Karpas-422 (cell line): ENCODE measurements around the gene SORCS2. TPM values are rescaled to one million over a fixed set of nuclear protein-coding genes. Genes with fewer than 3 reads are reported as not detected.

ENCODE experiments used
- DNase-seq: peaks from one replicate; pipeline ENCODE4 v3.0.0-alpha.2; 2015
- H2AFZ ChIP-seq: fragments of 200-600 bp; sonication (generic); 2 replicates; pipeline ENCODE4 v1.6.1; 2014; ENCODE audit warnings: antibody characterized with exemption, low read length, mixed read lengths
- H3K27ac ChIP-seq: fragments of 200-600 bp; sonication (generic); 2 replicates; pipeline ENCODE4 v1.5.1; 2014; ENCODE audit warnings: mild to moderate bottlenecking, low read length, moderate library complexity
- H3K27me3 ChIP-seq: fragments of 200-600 bp; sonication (generic); 2 replicates; pipeline ENCODE4 v1.6.1; 2014; ENCODE audit warnings: low read length, mixed read lengths
- H3K36me3 ChIP-seq: fragments of 200-600 bp; sonication (generic); 2 replicates; pipeline ENCODE4 v1.6.1; 2014; ENCODE audit warnings: low read length, mixed read lengths; ENCODE audit not compliant: insufficient read depth
- H3K4me1 ChIP-seq: fragments of 200-600 bp; sonication (generic); 2 replicates; pipeline ENCODE4 v1.6.1; 2014; ENCODE audit warnings: mild to moderate bottlenecking, low read length, mixed read lengths
- H3K4me2 ChIP-seq: fragments of 200-600 bp; sonication (generic); 2 replicates; pipeline ENCODE4 v1.6.1; 2014; ENCODE audit warnings: low read length, low read depth, mild to moderate bottlenecking; ENCODE audit not compliant: poor library complexity, severe bottlenecking
- H3K4me3 ChIP-seq: fragments of 200-600 bp; sonication (generic); 2 replicates; pipeline ENCODE4 v1.5.1; 2014; ENCODE audit warnings: mild to moderate bottlenecking, antibody characterized with exemption, low read length, mixed read lengths
- H3K79me2 ChIP-seq: fragments of 200-600 bp; sonication (generic); 2 replicates; pipeline ENCODE4 v1.6.1; 2014; ENCODE audit warnings: mild to moderate bottlenecking, low read length, mixed read lengths
- H3K9ac ChIP-seq: fragments of 200-600 bp; sonication (generic); 2 replicates; pipeline ENCODE4 v1.6.0; 2014; ENCODE audit warnings: low read length
- H3K9me2 ChIP-seq: fragments of 200-600 bp; sonication (generic), shearing (Covaris generic); replicated peaks from 2 replicates; pipeline ENCODE4 v1.6.0; 2014; ENCODE audit warnings: mild to moderate bottlenecking, low read length, moderate library complexity; ENCODE audit not compliant: insufficient read depth
- H3K9me3 ChIP-seq: fragments of 300-700, 200-600 bp; sonication (generic); 2 replicates; pipeline ENCODE4 v1.6.1; 2014; ENCODE audit warnings: low read length, mixed read lengths
- H4K20me1 ChIP-seq: fragments of 200-600 bp; sonication (generic); 2 replicates; pipeline ENCODE4 v1.6.1; 2014; ENCODE audit warnings: mild to moderate bottlenecking, antibody characterized with exemption, low read length, low read depth; ENCODE audit not compliant: insufficient read depth
- total RNA-seq: library from RNA; depleted of rRNA; stranded (reverse); fragments of >200 nt; shearing (Covaris generic); gene quantifications from 2 replicates; pipeline ENCODE4 v1.2.3, GENCODE V29; 2014; ENCODE audit warnings: low replicate concordance

SORCS2 gene
- total RNA-seq, 1 experiment from 2014 or later, result not detected

- Histone ChIP-seq H3K4me1 (no peaks in the 10 kb centered on the region), H3K36me3 (no peaks in the 10 kb centered on the region), H3K79me2 (no peaks in the 10 kb centered on the region), H3K27me3 (no peaks in the 10 kb centered on the region), H3K27ac (no peak overlapping the region), H3K9ac (no peak overlapping the region), H3K4me2 (no peak overlapping the region), H3K9me2 (no peaks in the 10 kb centered on the region), H2AFZ (no peak overlapping the region), H3K9me3 (no peaks in the 10 kb centered on the region), H3K4me3 (no peak overlapping the region), H4K20me1 (no peaks in the 10 kb centered on the region)
- DNase-seq, result no peak
These were observed 243.2 kb downstream of the SORCS2 start for GRCh38 chr4:7435471-7436061.

- Histone ChIP-seq H3K4me3 (no peak overlapping the region), H3K36me3 (no peaks in the 10 kb centered on the region), H3K27ac (no peak overlapping the region), H2AFZ (no peak overlapping the region), H3K27me3 (no peaks in the 10 kb centered on the region), H4K20me1 (no peaks in the 10 kb centered on the region), H3K9me2 (no peaks in the 10 kb centered on the region), H3K4me2 (no peak overlapping the region), H3K9me3 (no peaks in the 10 kb centered on the region), H3K4me1 (no peaks in the 10 kb centered on the region), H3K79me2 (no peaks in the 10 kb centered on the region), H3K9ac (no peak overlapping the region)
- no peak for DNase-seq
These were observed 243.9 kb downstream of the SORCS2 start for GRCh38 chr4:7436256-7436655.

- H3K4me2 ChIP-seq, result no peak overlapping the region
- DNase-seq, result no peak
- no peaks in the 10 kb centered on the region for H3K79me2 ChIP-seq
- H3K9me2 ChIP-seq, result no peaks in the 10 kb centered on the region
- H3K27me3 ChIP-seq, result no peaks in the 10 kb centered on the region
- H2AFZ ChIP-seq, result no peak overlapping the region
- H3K36me3 ChIP-seq, result no peaks in the 10 kb centered on the region
- no peak overlapping the region for H3K9ac ChIP-seq
- H3K27ac ChIP-seq, result no peak overlapping the region
- H3K4me3 ChIP-seq, result no peak overlapping the region
- H4K20me1 ChIP-seq, result no peaks in the 10 kb centered on the region
- no peaks in the 10 kb centered on the region for H3K9me3 ChIP-seq
- no peaks in the 10 kb centered on the region for H3K4me1 ChIP-seq
These were observed 247.4 kb downstream of the SORCS2 start for GRCh38 chr4:7439699-7440098.

- H3K4me2 ChIP-seq, result no peak overlapping the region
- no peaks in the 10 kb centered on the region for H3K79me2 ChIP-seq
- no peak overlapping the region for H3K9ac ChIP-seq
- no peak overlapping the region for H3K27ac ChIP-seq
- H4K20me1 ChIP-seq, result no peaks in the 10 kb centered on the region
- H3K4me3 ChIP-seq, result no peak overlapping the region
- no peaks in the 10 kb centered on the region for H3K36me3 ChIP-seq
- no peaks in the 10 kb centered on the region for H3K4me1 ChIP-seq
- DNase-seq, result no peak
- no peak overlapping the region for H2AFZ ChIP-seq
- no peaks in the 10 kb centered on the region for H3K9me3 ChIP-seq
- H3K9me2 ChIP-seq, result no peaks in the 10 kb centered on the region
- H3K27me3 ChIP-seq, result no peaks in the 10 kb centered on the region
These were observed 248.9 kb downstream of the SORCS2 start for GRCh38 chr4:7441201-7441600.

GRCh38 chr4:7442574-7443162 lies 250.3 kb downstream of the SORCS2 start:
- Histone ChIP-seq H2AFZ (no peak overlapping the region), H3K27me3 (no peaks in the 10 kb centered on the region), H3K27ac (no peak overlapping the region), H3K4me1 (no peaks in the 10 kb centered on the region), H4K20me1 (no peaks in the 10 kb centered on the region), H3K4me3 (no peak overlapping the region), H3K9ac (no peak overlapping the region), H3K9me3 (no peaks in the 10 kb centered on the region), H3K9me2 (no peaks in the 10 kb centered on the region), H3K4me2 (no peak overlapping the region), H3K36me3 (no peaks in the 10 kb centered on the region), H3K79me2 (no peaks in the 10 kb centered on the region)
- DNase-seq, result no peak

GRCh38 chr4:7444314-7444713 lies 252.0 kb downstream of the SORCS2 start:
- no peak overlapping the region for H3K9ac ChIP-seq
- no peaks in the 10 kb centered on the region for H3K9me3 ChIP-seq
- no peaks in the 10 kb centered on the region for H3K4me1 ChIP-seq
- no peaks in the 10 kb centered on the region for H3K27me3 ChIP-seq
- H3K9me2 ChIP-seq, result no peaks in the 10 kb centered on the region
- H3K79me2 ChIP-seq, result no peaks in the 10 kb centered on the region
- DNase-seq, result no peak
- H3K4me2 ChIP-seq, result no peak overlapping the region
- H4K20me1 ChIP-seq, result no peaks in the 10 kb centered on the region
- no peak overlapping the region for H2AFZ ChIP-seq
- H3K4me3 ChIP-seq, result no peak overlapping the region
- no peak overlapping the region for H3K27ac ChIP-seq
- no peaks in the 10 kb centered on the region for H3K36me3 ChIP-seq

- H3K27me3 ChIP-seq, result no peaks in the 10 kb centered on the region
These were observed 252.4 kb downstream of the SORCS2 start for GRCh38 chr4:7444731-7445130.

GRCh38 chr4:7447236-7447635 lies 254.9 kb downstream of the SORCS2 start:
- Histone ChIP-seq H3K9me2 (no peaks in the 10 kb centered on the region), H3K9me3 (peaks cover 6% of the 10 kb centered on the region; the same call in 1 of the 2 replicates), H3K27me3 (no peaks in the 10 kb centered on the region), H3K27ac (no peak overlapping the region), H3K79me2 (no peaks in the 10 kb centered on the region), H4K20me1 (no peaks in the 10 kb centered on the region), H3K4me1 (no peaks in the 10 kb centered on the region), H2AFZ (no peak overlapping the region), H3K36me3 (no peaks in the 10 kb centered on the region), H3K4me2 (no peak overlapping the region), H3K4me3 (no peak overlapping the region), H3K9ac (no peak overlapping the region)
- no peak for DNase-seq

More at GRCh38 chr4:7444731-7445130, 252.4 kb downstream of the SORCS2 start:
- no peak overlapping the region for H2AFZ ChIP-seq
- H3K27ac ChIP-seq, result no peak overlapping the region
- no peaks in the 10 kb centered on the region for H3K36me3 ChIP-seq
- no peaks in the 10 kb centered on the region for H3K9me2 ChIP-seq
- H3K9me3 ChIP-seq, result no peaks in the 10 kb centered on the region
- no peaks in the 10 kb centered on the region for H3K4me1 ChIP-seq
- no peak overlapping the region for H3K9ac ChIP-seq
- no peak overlapping the region for H3K4me3 ChIP-seq
- no peaks in the 10 kb centered on the region for H3K79me2 ChIP-seq
- no peaks in the 10 kb centered on the region for H4K20me1 ChIP-seq
- no peak overlapping the region for H3K4me2 ChIP-seq
- DNase-seq, result no peak
